ENCODE data around the gene FGL2. TPM values are rescaled to one million over a fixed set of nuclear protein-coding genes. Genes with fewer than 3 reads are reported as not detected.

Gene FGL2
- total RNA-seq, 1 experiment from 2014 or later: 0.14 TPM

GRCh38 chr7:77200542-77200941 lies 923 bp upstream of the FGL2 start:
- intact Hi-C loops (cut with micrococcal nuclease; ENCODE audit: unreplicated experiment): no loop called here
- no TSS peak for BruUV-seq (replicated peaks)
- Mint-ChIP-seq H3K27ac (ENCODE audit: unreplicated experiment) (no peak overlapping the region), H3K36me3 (ENCODE audit: insufficient read depth, unreplicated experiment) (no peaks in the 10 kb centered on the region), H3K27me3 (ENCODE audit: unreplicated experiment) (no peaks in the 10 kb centered on the region), H3K4me3 (ENCODE audit: low read depth, unreplicated experiment) (no peak overlapping the region), H3K9me3 (ENCODE audit: low read depth, unreplicated experiment) (no peaks in the 10 kb centered on the region), H3K4me1 (ENCODE audit: low read depth, unreplicated experiment) (peaks cover 19% of the 10 kb centered on the region)
- CTCF ChIA-PET: no interaction called here
- DNase-seq: no peak
- TF ChIP-seq CTCF (IDR thresholded peaks at IDR 0.05; ENCODE audit: unreplicated experiment): no peak

GRCh38 chr7:77197141-77197540 lies 2.5 kb downstream of the FGL2 start:
- H3K27me3 Mint-ChIP-seq (ENCODE audit: unreplicated experiment): no peaks in the 10 kb centered on the region
- no peak for TF ChIP-seq CTCF (IDR thresholded peaks at IDR 0.05; ENCODE audit: unreplicated experiment)
- H3K4me3 Mint-ChIP-seq (ENCODE audit: low read depth, unreplicated experiment): no peak overlapping the region
- no TSS peak for BruUV-seq (replicated peaks)
- no peaks in the 10 kb centered on the region for H3K36me3 Mint-ChIP-seq (ENCODE audit: insufficient read depth, unreplicated experiment)
- intact Hi-C loops (cut with micrococcal nuclease; ENCODE audit: unreplicated experiment): no loop called here
- DNase-seq: no peak
- H3K9me3 Mint-ChIP-seq (ENCODE audit: low read depth, unreplicated experiment): no peaks in the 10 kb centered on the region
- H3K27ac Mint-ChIP-seq (ENCODE audit: unreplicated experiment): no peak overlapping the region
- peaks cover 19% of the 10 kb centered on the region for H3K4me1 Mint-ChIP-seq (ENCODE audit: low read depth, unreplicated experiment)
- CTCF ChIA-PET: no interaction called here

GRCh38 chr7:77188731-77189437 lies 10.7 kb downstream of the FGL2 start:
- H3K36me3 Mint-ChIP-seq (ENCODE audit: insufficient read depth, unreplicated experiment): no peaks in the 10 kb centered on the region
- no peak for TF ChIP-seq CTCF (IDR thresholded peaks at IDR 0.05; ENCODE audit: unreplicated experiment)
- no peaks in the 10 kb centered on the region for H3K4me1 Mint-ChIP-seq (ENCODE audit: low read depth, unreplicated experiment)
- no peaks in the 10 kb centered on the region for H3K9me3 Mint-ChIP-seq (ENCODE audit: low read depth, unreplicated experiment)
- intact Hi-C loops (cut with micrococcal nuclease; ENCODE audit: unreplicated experiment): no loop called here
- BruUV-seq (replicated peaks): no TSS peak
- CTCF ChIA-PET: no interaction called here
- no peak overlapping the region for H3K27ac Mint-ChIP-seq (ENCODE audit: unreplicated experiment)
- H3K4me3 Mint-ChIP-seq (ENCODE audit: low read depth, unreplicated experiment): no peak overlapping the region
- no peaks in the 10 kb centered on the region for H3K27me3 Mint-ChIP-seq (ENCODE audit: unreplicated experiment)
- DNase-seq: no peak

- intact Hi-C loops (cut with micrococcal nuclease; ENCODE audit: unreplicated experiment): no loop called here
- H3K36me3 Mint-ChIP-seq (ENCODE audit: insufficient read depth, unreplicated experiment): no peaks in the 10 kb centered on the region
- no peak overlapping the region for H3K4me3 Mint-ChIP-seq (ENCODE audit: low read depth, unreplicated experiment)
- CTCF ChIA-PET: no interaction called here
- no peaks in the 10 kb centered on the region for H3K9me3 Mint-ChIP-seq (ENCODE audit: low read depth, unreplicated experiment)
- no peak for TF ChIP-seq CTCF (IDR thresholded peaks at IDR 0.05; ENCODE audit: unreplicated experiment)
- no peaks in the 10 kb centered on the region for H3K4me1 Mint-ChIP-seq (ENCODE audit: low read depth, unreplicated experiment)
- H3K27ac Mint-ChIP-seq (ENCODE audit: unreplicated experiment): no peak overlapping the region
- no TSS peak for BruUV-seq (replicated peaks)
- H3K27me3 Mint-ChIP-seq (ENCODE audit: unreplicated experiment): no peaks in the 10 kb centered on the region
- DNase-seq: no peak
Measured at GRCh38 chr7:77185866-77186265, 13.8 kb downstream of the FGL2 start.

Measured in Calu3 (cell line).